Coronary artery (tissue), 2 donors: ENCODE results near the gene TMEM178B.
"Not testable (repeated sequence)": the region's sequence is repeated elsewhere in the genome, so short reads cannot be mapped to it uniquely, and the experiment has no call there.

Experiments used
- DNase-seq: peaks from one replicate; pipeline ENCODE4 v3.0.0-alpha.2; 2017; ENCODE audit warnings: low spot score
- H3K27ac ChIP-seq, 2 donors: fragments of 200-600 bp; sonication (generic); one replicate each; pipeline ENCODE4 v1.5.1; 2016 to 2019
- H3K4me3 ChIP-seq: fragments of 200-600 bp; sonication (generic); 2 replicates; pipeline ENCODE4 v1.5.1; 2016; ENCODE audit warnings: mild to moderate bottlenecking, moderate library complexity
- TF ChIP-seq, protein P1 (sequence below): fragments of 200-600 bp; sonication (generic); IDR thresholded peaks from one replicate; pipeline ENCODE4 v1.5.1; 2019; ENCODE audit warnings: antibody characterized with exemption

TMEM178B gene

GRCh38 chr7:141057788-141058187 is 16.1 kb upstream of the TMEM178B start:
- H3K4me3 ChIP-seq, result no peak overlapping the region
- no peak for DNase-seq
- TF ChIP-seq, protein P1, sequence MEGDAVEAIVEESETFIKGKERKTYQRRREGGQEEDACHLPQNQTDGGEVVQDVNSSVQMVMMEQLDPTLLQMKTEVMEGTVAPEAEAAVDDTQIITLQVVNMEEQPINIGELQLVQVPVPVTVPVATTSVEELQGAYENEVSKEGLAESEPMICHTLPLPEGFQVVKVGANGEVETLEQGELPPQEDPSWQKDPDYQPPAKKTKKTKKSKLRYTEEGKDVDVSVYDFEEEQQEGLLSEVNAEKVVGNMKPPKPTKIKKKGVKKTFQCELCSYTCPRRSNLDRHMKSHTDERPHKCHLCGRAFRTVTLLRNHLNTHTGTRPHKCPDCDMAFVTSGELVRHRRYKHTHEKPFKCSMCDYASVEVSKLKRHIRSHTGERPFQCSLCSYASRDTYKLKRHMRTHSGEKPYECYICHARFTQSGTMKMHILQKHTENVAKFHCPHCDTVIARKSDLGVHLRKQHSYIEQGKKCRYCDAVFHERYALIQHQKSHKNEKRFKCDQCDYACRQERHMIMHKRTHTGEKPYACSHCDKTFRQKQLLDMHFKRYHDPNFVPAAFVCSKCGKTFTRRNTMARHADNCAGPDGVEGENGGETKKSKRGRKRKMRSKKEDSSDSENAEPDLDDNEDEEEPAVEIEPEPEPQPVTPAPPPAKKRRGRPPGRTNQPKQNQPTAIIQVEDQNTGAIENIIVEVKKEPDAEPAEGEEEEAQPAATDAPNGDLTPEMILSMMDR, result no peak
- H3K27ac ChIP-seq, result no peak overlapping the region

- not testable (repeated sequence) for H3K4me3 ChIP-seq, DNase-seq, H3K27ac ChIP-seq
Measured at GRCh38 chr7:141067856-141068255, 6.0 kb upstream of the TMEM178B start.

DNA sequence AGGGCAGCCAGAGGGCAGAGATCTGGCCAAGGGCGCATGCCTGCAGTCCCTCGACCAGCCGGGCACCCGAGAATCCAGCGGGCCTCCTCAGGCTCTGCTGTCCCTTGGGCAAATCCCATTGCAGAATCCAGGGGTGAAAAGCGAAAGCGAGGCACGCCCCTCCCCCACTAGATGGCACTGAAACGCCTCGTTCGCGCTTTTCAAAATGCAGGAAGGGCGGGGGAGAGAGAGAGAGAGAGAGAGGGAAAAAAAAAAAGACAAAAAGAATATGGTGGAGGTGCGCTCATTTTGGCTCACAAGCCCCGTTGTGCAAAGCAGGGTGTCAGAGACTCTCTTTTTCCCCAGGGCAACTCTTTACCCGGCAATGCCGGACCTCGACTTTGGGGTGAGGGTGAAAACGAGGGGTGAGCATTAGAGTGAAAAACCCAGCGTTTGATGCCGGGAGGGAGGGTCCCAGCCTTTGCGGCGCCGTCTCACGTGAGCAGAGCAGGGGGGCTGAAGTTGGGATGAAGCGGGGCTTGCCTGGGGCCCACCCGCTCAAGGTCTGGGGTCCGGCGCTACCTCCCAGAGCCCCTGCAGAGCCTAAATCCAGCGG is 2.5 kb upstream of the TMEM178B start:
- no peak for DNase-seq
- Histone ChIP-seq H3K27ac (no peak overlapping the region), H3K4me3 (peak overlapping the region; percentile 71)
- TF ChIP-seq, protein P1, result no peak

DNA sequence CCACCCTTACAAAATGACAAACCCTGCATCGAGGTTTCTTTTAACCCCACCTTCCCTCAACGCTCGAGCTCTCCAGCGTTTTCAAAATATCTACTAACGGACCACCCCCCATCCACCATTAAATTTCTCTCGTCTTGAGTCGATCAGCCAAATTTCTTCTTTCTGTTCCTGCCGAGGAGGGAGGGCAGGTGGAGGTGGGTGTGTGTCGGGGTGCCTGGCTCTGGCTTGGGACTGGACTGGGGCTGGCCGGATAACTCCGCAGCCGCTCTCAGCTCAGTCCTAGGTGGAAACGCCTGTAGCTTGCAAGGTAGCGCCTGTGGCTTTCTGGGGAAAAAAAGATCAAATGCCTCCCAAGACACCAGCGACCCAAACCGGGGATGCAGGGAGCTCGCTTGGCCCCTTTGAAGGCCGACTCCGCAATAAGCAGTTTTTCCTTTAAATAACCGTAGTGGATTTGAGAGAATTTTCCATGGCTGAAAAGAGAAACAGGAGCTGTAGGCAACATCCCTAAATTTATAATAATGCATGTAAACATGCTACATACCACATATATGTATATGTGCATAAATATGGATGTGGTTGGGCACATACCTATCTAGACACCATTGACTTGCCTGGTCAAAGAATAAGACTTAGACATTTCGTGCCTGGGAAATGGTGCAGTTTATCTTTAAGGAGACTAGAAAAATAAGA is 1.9 kb upstream of the TMEM178B start:
- no peak for DNase-seq
- Histone ChIP-seq H3K4me3 (peak overlapping the region; percentile 71), H3K27ac (no peak overlapping the region)
- TF ChIP-seq, protein P1, result no peak

- Histone ChIP-seq H3K4me3 (peak overlapping the region; percentile 71), H3K27ac (no peak overlapping the region)
- TF ChIP-seq, protein P1, result no peak
- no peak for DNase-seq
Measured at GRCh38 chr7:141072548-141073172, 1.2 kb upstream of the TMEM178B start.

- peak overlapping the region; percentile 71 for H3K4me3 ChIP-seq
- H3K27ac ChIP-seq, result no peak overlapping the region
- no peak for DNase-seq
- TF ChIP-seq, protein P1, result no peak
Measured at GRCh38 chr7:141073173-141073640, 657 bp upstream of the TMEM178B start.

DNA sequence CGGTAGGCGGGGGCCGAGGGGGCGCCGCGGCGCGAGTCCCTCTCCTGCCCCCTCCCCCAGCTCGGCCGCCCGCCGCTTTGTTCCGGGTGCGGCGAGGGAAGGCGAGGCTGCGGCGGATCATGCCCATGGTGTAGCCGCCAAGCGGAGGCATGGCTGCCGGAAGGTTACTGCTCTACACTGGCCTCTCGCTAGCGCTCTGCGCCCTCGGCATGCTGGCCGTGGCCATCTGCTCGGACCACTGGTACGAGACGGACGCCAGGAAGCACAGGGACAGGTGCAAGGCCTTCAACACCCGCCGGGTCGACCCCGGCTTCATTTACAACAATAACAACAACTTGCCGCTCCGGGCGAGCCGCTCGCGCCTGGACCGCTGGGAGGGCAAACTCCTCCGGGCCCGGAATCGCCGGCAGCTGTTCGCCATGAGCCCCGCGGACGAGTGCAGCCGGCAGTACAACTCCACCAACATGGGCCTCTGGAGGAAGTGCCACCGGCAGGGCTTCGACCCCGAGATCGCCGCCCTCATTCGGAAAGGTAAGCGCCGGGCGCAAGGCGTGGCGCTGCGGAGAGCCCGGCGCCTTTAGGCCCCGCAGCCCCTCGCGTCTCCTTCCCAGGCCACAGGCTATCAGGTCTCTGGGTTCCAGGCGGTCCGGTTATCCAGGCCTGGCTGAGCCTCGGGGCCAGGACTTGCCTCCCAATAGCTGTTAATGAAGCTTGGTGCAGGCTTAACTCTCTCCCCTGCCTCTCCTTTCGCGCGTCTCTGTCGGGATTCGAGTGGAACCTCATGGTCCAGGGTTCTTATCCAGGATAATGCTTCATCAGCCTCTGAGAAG is 513 bp downstream of the TMEM178B start:
- Histone ChIP-seq H3K27ac (no peak overlapping the region), H3K4me3 (peak overlapping the region; percentile 71)
- DNase-seq, result no peak
- TF ChIP-seq, protein P1, result no peak
